H1 (cell line): ENCODE results near the gene TMEM253. TPM values are rescaled to one million over a fixed set of nuclear protein-coding genes. Genes with fewer than 3 reads are reported as not detected.

Source experiments
- TCF12 ChIP-seq: IDR thresholded peaks from 2 replicates; pipeline ENCODE4 v1.6.1; 2011; ENCODE audit warnings: low read depth, mild to moderate bottlenecking, low read length
- TEAD4 ChIP-seq: IDR thresholded peaks from 2 replicates; pipeline ENCODE4 v1.6.1; 2012; ENCODE audit warnings: low read depth, low read length, inconsistent platforms, mixed read lengths
- polyA plus RNA-seq, 7 experiments: library from polyadenylated mRNA; depleted of rRNA in 3 of 7; stranded (reverse) in 5 of 7; unstranded in 2 of 7; fragments of >200 nt in 5 of 7; fragments of 200-250 nt in 2 of 7; gene quantifications; 1 replicate in 5 of 7; 2 replicates in 1 of 7; 4 replicates in 1 of 7; pipeline versions ENCODE4 v1.2.1 to v1.2.3, GENCODE V29; 2011 to 2013; ENCODE audit warnings: missing spikeins in 2 of 7, mixed read lengths in 2 of 7
- total RNA-seq: library from RNA; stranded (reverse); fragmentation: NEBNext Ultra II Directional; extraction: Animal tissue kit (Norgen Biotek cat#: 25700); gene quantifications from 2 replicates; pipeline ENCODE4 v1.2.1, GENCODE V29; 2021

The TMEM253 gene
- total and polyA plus RNA-seq, 2 of the 8 experiments (the other 6 are each of a cell fraction or from before 2014, with no cell fraction given): 1.9 to 2.2 TPM

DNA sequence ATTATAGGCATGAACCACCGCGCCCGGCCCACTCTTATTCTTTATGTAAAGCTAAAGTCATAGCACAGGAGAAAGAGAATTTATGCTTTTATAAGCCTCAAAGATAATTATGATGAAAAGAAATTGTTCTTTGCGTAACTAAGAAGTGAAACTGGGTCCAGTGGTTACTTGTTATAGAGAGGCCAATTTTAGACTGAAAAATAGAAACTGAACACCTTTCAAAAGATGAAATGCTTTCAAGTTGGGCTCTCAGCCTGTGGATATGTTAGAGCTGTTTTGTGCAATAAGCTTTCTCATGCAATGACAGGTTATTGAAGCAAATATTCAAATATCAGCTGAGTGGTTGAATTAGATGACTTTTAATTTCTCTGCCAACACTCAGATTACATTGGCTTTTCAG, 7.9 kb downstream of the TMEM253 start (continued):
- TF ChIP-seq TEAD4 (no peak), TCF12 (no peak)
